ENCODE results near the gene PDXP. TPM values are rescaled to one million over a fixed set of nuclear protein-coding genes. Genes with fewer than 3 reads are reported as not detected.
A peak's percentile ranks its signal among the peaks of the same experiment; 100 is the strongest.

PDXP gene
- total RNA-seq, 4 donors from 2014 or later = 10.3 to 28.7 (median 16.6) TPM

GRCh38 chr22:37633625-37634416 is 24.7 kb upstream of the PDXP start:
- ATAC-seq = peak; percentile 56 to 62
- Histone ChIP-seq H3K4me1 (peaks cover 23 to 26% of the 10 kb centered on the region in 2 donors), H3K4me3 (peak overlapping the region; percentile 15 to 48 (median 32)), H3K36me3 (peaks cover 0 to 32% of the 10 kb centered on the region in 2 donors), H3K27me3 (peaks cover 0 to under 1% (median 0%) of the 10 kb centered on the region in 3 donors), H3K9me3 (no peaks in the 10 kb centered on the region), H3K27ac (peak overlapping the region; percentile 56 to 82 (median 74))
- no peak for TF ChIP-seq POLR2A (IDR thresholded peaks at IDR 0.05)
- peak in 1 of 5 experiments; percentile 29 for TF ChIP-seq CTCF (IDR thresholded peaks at IDR 0.05 in 4 of 5, conservative IDR thresholded peaks at IDR 0.05 in 1 of 5)
- peak; percentile 52 to 78 for DNase-seq
- intact Hi-C loops (cut with DNase I; ENCODE audit: low total_unique reads) (no loop called here), in situ Hi-C loops (cut with MboI; ENCODE audit: low sequenced_read_pairs in 4 of 4) (loop anchor here in 1 of 4 donors (25.0 kb wide), 1 partner anchor 153 kb away; no protein-coding TSS in a partner anchor)

GRCh38 chr22:37634417-37634924 is 24.1 kb upstream of the PDXP start:
- intact Hi-C loops (cut with DNase I; ENCODE audit: low total_unique reads) = no loop called here
- Histone ChIP-seq H3K9me3 (no peaks in the 10 kb centered on the region), H3K4me3 (peak overlapping the region; percentile 15 to 48 (median 32)), H3K27me3 (peaks cover 0 to 7% (median 4%) of the 10 kb centered on the region in 3 donors), H3K4me1 (peaks cover 23 to 26% of the 10 kb centered on the region in 2 donors), H3K27ac (peak overlapping the region; percentile 56 to 82 (median 74)), H3K36me3 (peaks cover 0 to 25% of the 10 kb centered on the region in 2 donors)
- DNase-seq = no peak
- in situ Hi-C loops (cut with MboI; ENCODE audit: low sequenced_read_pairs in 4 of 4) = loop anchor here in 1 of 4 donors (25.0 kb wide), 1 partner anchor 153 kb away; no protein-coding TSS in a partner anchor
- no peak for ATAC-seq
- TF ChIP-seq POLR2A (IDR thresholded peaks at IDR 0.05) (no peak), CTCF (IDR thresholded peaks at IDR 0.05 in 4 of 5, conservative IDR thresholded peaks at IDR 0.05 in 1 of 5) (no peak)

GRCh38 chr22:37635157-37635556 is 23.4 kb upstream of the PDXP start:
- intact Hi-C loops (cut with DNase I; ENCODE audit: low total_unique reads) (no loop called here), in situ Hi-C loops (cut with MboI; ENCODE audit: low sequenced_read_pairs in 4 of 4) (loop anchor here in 1 of 4 donors (25.0 kb wide), 1 partner anchor 152 kb away; no protein-coding TSS in a partner anchor)
- H3K36me3 ChIP-seq = peaks cover 0 to 18% of the 10 kb centered on the region in 2 donors
- DNase-seq (no peak), ATAC-seq (no peak)
- TF ChIP-seq CTCF (IDR thresholded peaks at IDR 0.05 in 4 of 5, conservative IDR thresholded peaks at IDR 0.05 in 1 of 5) (no peak), POLR2A (IDR thresholded peaks at IDR 0.05) (no peak)
- no peak overlapping the region for H3K4me3 ChIP-seq
- peaks cover 26 to 27% of the 10 kb centered on the region in 2 donors for H3K4me1 ChIP-seq
- H3K27ac ChIP-seq = peak overlapping the region in 1 of 4 donors; percentile 82
- H3K9me3 ChIP-seq = no peaks in the 10 kb centered on the region
- peaks cover 6 to 11% (median 7%) of the 10 kb centered on the region in 3 donors for H3K27me3 ChIP-seq

- no peak overlapping the region for H3K4me3 ChIP-seq
- intact Hi-C loops (cut with DNase I; ENCODE audit: low total_unique reads) = no loop called here
- DNase-seq = no peak
- no peak overlapping the region for H3K27ac ChIP-seq
- in situ Hi-C loops (cut with MboI; ENCODE audit: low sequenced_read_pairs in 4 of 4) = loop anchor here in 1 of 4 donors (25.0 kb wide), 1 partner anchor 151 kb away; no protein-coding TSS in a partner anchor
- peaks cover 26 to 29% of the 10 kb centered on the region in 2 donors for H3K4me1 ChIP-seq
- no peak for TF ChIP-seq CTCF (IDR thresholded peaks at IDR 0.05 in 4 of 5, conservative IDR thresholded peaks at IDR 0.05 in 1 of 5)
- no peak for ATAC-seq
- H3K9me3 ChIP-seq = no peaks in the 10 kb centered on the region
- H3K36me3 ChIP-seq = peaks cover 0 to 9% of the 10 kb centered on the region in 2 donors
- H3K27me3 ChIP-seq = peaks cover 7 to 14% (median 12%) of the 10 kb centered on the region in 3 donors
Measured at GRCh38 chr22:37636186-37636948, 22.2 kb upstream of the PDXP start.
